H1 (cell line): ENCODE measurements around the gene ECD.

Experiments used
- BRCA1 ChIP-seq: IDR thresholded peaks from 2 replicates; pipeline ENCODE4 v1.6.1; 2012; ENCODE audit warnings: low read depth, low read length, improper control_type of control experiment
- CTCF ChIP-seq, 3 experiments: IDR thresholded peaks; 1 replicate in 2 of 3; 2 replicates in 1 of 3; pipeline versions ENCODE4 v1.5.1 to v1.6.1; 2011; ENCODE audit warnings: low read length in 3 of 3, mild to moderate bottlenecking in 3 of 3, inconsistent platforms in 2 of 3, low read depth in 1 of 3, moderate library complexity in 1 of 3; ENCODE audit not compliant: insufficient read depth in 1 of 3; ENCODE audit errors: control extremely low read depth in 1 of 3
- EZH2 ChIP-seq: fragments of 200-600 bp; sonication (generic); IDR thresholded peaks from 2 replicates; pipeline ENCODE4 v1.7.1; 2012; ENCODE audit warnings: low read depth, mild to moderate bottlenecking, moderate library complexity, low read length, inconsistent platforms; ENCODE audit not compliant: severe bottlenecking
- FOSL1 ChIP-seq: IDR thresholded peaks from 2 replicates; pipeline ENCODE4 v1.6.1; 2011; ENCODE audit warnings: mild to moderate bottlenecking, low read depth, low read length, moderate library complexity; ENCODE audit not compliant: insufficient read depth
- GABPA ChIP-seq: IDR thresholded peaks from 2 replicates; pipeline ENCODE4 v1.6.1; 2011; ENCODE audit warnings: mild to moderate bottlenecking, low read length, moderate library complexity, borderline replicate concordance; ENCODE audit not compliant: insufficient read depth
- JUND ChIP-seq: IDR thresholded peaks from 2 replicates; pipeline ENCODE4 v1.6.1; 2011; ENCODE audit warnings: mild to moderate bottlenecking, improper control_type of control experiment, low read length
- NRF1 ChIP-seq: IDR thresholded peaks from 2 replicates; pipeline ENCODE4 v1.6.1; 2011; ENCODE audit warnings: mild to moderate bottlenecking, low read depth, low read length, improper control_type of control experiment
- POLR2A ChIP-seq, 2 experiments: IDR thresholded peaks; 1 replicate in 1 of 2; 2 replicates in 1 of 2; pipeline ENCODE4 v1.6.1; 2011; ENCODE audit warnings: low read depth in 2 of 2, low read length in 2 of 2, mild to moderate bottlenecking in 2 of 2; ENCODE audit errors: control extremely low read depth in 1 of 2
- POLR2AphosphoS5 ChIP-seq: IDR thresholded peaks from 2 replicates; pipeline ENCODE4 v1.6.1; 2011; ENCODE audit warnings: low read depth, low read length
- POU5F1 ChIP-seq: IDR thresholded peaks from 2 replicates; pipeline ENCODE4 v1.6.1; 2011; ENCODE audit warnings: low read depth, mild to moderate bottlenecking, low read length, moderate library complexity
- RAD21 ChIP-seq, 2 experiments: IDR thresholded peaks in 1 of 2; conservative IDR thresholded peaks in 1 of 2; 2 replicates each; pipeline ENCODE4 v1.6.1; 2011; ENCODE audit warnings: low read depth in 2 of 2, low read length in 2 of 2, improper control_type of control experiment in 1 of 2, inconsistent platforms in 1 of 2, mild to moderate bottlenecking in 1 of 2, moderate library complexity in 1 of 2
- RBBP5 ChIP-seq: IDR thresholded peaks from 2 replicates; pipeline ENCODE4 v1.7.1; 2012; ENCODE audit warnings: low read depth, mild to moderate bottlenecking, inconsistent platforms, low read length, moderate library complexity, borderline replicate concordance
- RNF2 ChIP-seq: fragments of 200-900, 300-1000 bp; sonication (generic); IDR thresholded peaks from 2 replicates; pipeline ENCODE4 v1.7.1; 2016; ENCODE audit warnings: borderline replicate concordance, low read depth, mild to moderate bottlenecking, antibody characterized with exemption, low read length; ENCODE audit not compliant: poor library complexity, severe bottlenecking; ENCODE audit errors: missing control alignments
- SRF ChIP-seq: IDR thresholded peaks from 2 replicates; pipeline ENCODE4 v1.6.1; 2011; ENCODE audit warnings: mild to moderate bottlenecking, low read depth, low read length, moderate library complexity

GRCh38 chr10:73096449-73097304, 71.1 kb downstream of the ECD start, which contains the start of gene P4HA1:
- TF ChIP-seq RAD21 (IDR thresholded peaks at IDR 0.05 in 1 of 2, conservative IDR thresholded peaks at IDR 0.05 in 1 of 2; ENCODE audit: low read depth in 2 of 2, low read length in 2 of 2), result peak; percentile 57 to 71
- TF ChIP-seq GABPA, result no peak
- peak; percentile 98 for TF ChIP-seq POLR2AphosphoS5
- TF ChIP-seq RBBP5, result no peak; the same call in 1 of the 2 replicates
- peak; percentile 98 to 99 for TF ChIP-seq POLR2A (IDR thresholded peaks at IDR 0.05; ENCODE audit: control extremely low read depth in 1 of 2, low read depth in 2 of 2, low read length in 2 of 2)
- TF ChIP-seq BRCA1, result no peak
- TF ChIP-seq CTCF (IDR thresholded peaks at IDR 0.05; ENCODE audit: control extremely low read depth in 1 of 3, insufficient read depth in 1 of 3, low read depth in 1 of 3, low read length in 3 of 3), result peak; percentile 75 to 79 (median 76)
- TF ChIP-seq POU5F1, result no peak
- TF ChIP-seq JUND, result no peak
- no peak for TF ChIP-seq EZH2
- peak; percentile 63 for TF ChIP-seq NRF1
- TF ChIP-seq FOSL1, result no peak
- TF ChIP-seq RNF2, result no peak
- TF ChIP-seq SRF, result 0 out of 2 replicates have a peak, but pooled peaks have one; percentile 23
